Mucosa of gallbladder (tissue), 1 donor: ENCODE results near the gene CELF3. TPM values are rescaled to one million over a fixed set of nuclear protein-coding genes. Genes with fewer than 3 reads are reported as not detected.
"Not testable (repeated sequence)": the region's sequence is repeated elsewhere in the genome, so short reads cannot be mapped to it uniquely, and the experiment has no call there.

ENCODE experiments used
- DNase-seq: peaks from one replicate; pipeline ENCODE4 v3.0.0-alpha.2; 2020; ENCODE audit warnings: low spot score
- total RNA-seq: library from RNA; stranded (reverse); gene quantifications from one replicate; pipeline ENCODE4 v1.2.1, GENCODE V29; 2021
- donor health status: DM: no; HTN: no; CAD: no.

Gene CELF3
- total RNA-seq, 1 donor from 2014 or later = 0.40 TPM

DNA sequence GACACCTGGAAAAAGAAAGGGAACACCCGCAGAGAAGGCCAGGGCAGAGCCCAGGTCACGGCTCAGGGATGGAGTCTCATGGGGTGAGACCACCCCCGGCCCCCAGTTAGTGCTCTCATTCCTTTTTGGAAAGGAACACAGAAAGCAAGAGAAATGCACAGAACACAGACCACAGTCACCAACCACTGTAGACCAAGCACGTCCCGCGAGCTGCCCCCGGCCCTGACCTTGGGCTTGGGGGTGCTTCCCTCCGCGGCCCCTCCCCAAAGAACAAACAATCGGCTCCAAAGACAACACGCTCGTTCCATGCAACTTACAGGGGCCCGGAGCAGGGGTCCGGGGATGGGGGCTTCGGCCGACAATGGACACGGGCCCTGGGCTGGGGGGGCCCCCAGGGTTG, 12.8 kb downstream of the CELF3 start:
- DNase-seq = no peak

DNA sequence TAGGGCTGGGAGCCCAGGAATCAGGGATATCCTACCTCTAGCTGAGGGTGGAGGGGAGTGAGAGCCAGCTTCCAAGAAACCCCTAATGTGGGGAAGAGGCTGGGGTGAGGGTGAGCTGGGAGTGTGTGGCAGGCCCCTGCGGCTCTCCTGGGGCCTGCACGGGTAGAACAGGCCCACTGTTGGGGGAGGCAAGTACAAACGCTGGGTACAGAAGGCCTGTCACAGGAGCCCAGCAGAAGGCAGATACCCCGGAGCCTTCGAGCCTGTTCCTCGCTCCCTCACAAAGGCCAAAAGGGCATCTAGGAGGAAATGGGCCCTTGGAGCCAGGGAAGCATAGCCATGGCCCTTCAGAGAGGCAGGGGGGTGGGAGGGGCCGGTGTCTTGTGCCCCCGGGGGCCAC, 13.7 kb downstream of the CELF3 start:
- no peak for DNase-seq

DNA sequence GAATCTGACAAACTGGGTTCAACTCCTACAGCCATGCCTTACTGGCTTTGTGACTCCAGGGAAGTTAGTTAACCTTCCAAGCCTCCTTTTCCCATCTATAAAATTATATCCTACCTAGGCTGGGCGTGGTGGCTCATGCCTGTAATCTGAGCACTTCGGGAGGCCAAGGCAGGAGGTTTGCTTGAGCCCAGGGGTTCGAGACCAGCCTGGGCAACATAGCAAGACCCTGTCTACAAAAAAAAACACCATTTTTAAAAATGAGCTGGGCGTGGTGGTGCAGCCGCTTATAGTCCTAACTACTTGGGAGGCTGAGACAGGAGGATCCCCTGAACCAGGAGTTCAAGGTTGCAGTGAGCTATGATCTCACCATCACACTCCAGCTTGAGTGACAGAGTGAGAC, 15.1 kb downstream of the CELF3 start:
- DNase-seq = no peak

DNA sequence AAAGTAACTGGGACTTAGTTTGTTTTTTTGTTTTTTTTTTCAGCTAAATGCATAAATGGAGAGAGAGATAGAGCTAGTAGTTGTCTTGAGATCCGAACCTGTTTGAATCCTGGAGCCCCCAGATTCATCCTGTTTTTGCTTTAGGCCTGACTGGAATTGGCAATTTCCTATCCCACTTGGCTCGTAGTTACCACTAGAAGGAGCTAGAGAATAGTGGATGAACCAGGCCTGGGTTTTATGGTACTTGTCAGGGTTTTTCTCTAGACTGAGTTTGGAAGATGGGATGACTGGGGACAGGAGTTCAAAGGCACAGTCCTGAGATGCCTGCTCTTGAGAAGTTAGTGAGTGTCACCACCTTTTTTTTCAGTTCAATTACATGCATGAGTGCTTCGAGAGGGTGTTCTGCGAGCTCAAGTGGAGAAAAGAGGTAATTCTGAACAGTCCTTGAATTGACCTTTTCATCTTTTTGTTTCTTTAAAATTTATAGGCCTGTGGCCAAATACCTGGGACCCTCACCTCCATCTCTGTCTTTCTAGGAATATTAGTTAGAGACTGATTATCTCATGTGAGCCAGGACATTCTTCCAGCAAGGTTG, 23.4 kb downstream of the CELF3 start:
- DNase-seq = no peak

DNA sequence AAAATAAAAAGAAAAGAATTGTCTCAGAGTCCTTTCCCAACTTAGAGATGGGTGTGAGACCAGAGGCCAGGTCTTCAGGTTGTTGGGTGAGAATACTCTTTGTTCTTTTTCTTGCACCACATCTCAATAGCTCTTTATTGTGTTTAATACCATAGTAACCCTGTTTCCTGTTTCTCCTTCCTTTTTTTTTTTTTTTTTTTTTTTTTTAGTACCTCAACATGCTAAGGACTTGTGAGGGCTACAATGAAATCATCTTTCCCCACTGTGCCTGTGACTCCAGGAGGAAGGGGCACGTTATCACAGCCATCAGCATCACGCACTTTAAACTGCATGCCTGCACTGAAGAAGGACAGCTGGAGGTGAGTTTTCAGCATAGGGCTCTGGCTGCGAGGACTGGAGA, 24.4 kb downstream of the CELF3 start:
- no peak for DNase-seq

DNA sequence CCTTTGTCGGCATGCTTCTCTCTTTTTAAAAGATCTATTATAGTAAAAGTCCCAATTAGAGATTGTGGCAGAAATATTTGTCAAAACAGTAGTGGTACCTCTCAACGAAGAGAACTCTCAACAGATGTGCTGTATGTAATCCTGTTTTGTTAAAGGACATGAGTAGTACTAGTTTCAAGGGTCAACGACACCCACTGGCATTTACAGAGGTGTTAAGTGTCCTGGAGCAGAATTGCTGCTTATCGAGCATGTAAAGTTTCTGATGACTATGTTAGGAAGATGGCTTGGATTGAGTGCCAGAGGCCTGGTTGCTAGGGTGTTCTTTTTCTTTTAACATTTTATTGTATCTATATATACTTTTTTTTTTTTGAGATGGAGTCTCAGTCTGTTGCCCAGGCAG, 27.1 kb downstream of the CELF3 start:
- no peak for DNase-seq

DNA sequence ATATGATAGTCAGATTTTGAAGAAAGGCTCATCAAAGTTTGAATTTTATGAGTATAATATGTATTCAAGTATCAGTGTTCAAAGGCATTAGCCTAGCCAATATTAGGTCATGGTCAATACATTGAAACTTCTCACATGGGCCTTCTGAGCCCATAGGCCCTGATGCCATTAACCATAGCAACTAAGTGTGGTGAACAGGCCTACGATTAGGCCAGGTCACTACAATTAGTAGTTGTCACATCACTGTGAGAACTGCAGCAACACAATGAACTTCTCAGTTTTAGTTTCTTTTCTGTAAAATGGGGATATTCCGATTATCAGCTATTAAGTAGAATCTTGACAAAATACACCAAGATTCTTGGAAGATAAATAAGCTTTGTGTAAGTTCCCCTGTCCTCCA, 30.0 kb downstream of the CELF3 start:
- no peak for DNase-seq

DNA sequence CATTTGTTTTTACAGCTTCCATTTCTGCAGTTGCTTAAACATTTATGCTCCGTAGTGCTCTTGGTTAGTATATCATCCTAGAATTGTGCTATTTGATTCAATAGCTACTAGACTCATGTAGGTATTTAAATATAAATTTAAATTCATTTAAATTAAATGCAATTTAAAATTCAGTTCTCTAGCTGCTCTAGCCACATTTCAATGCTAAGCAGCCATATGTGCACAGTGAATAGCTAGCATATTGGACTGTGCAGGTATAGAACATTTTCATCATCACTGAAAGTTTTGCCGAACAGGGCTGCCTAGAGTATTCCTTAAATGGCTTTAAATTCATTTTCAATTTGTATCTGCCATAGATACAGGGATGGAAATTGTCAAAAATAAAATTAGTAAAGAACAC, 32.5 kb downstream of the CELF3 start:
- DNase-seq = no peak

DNA sequence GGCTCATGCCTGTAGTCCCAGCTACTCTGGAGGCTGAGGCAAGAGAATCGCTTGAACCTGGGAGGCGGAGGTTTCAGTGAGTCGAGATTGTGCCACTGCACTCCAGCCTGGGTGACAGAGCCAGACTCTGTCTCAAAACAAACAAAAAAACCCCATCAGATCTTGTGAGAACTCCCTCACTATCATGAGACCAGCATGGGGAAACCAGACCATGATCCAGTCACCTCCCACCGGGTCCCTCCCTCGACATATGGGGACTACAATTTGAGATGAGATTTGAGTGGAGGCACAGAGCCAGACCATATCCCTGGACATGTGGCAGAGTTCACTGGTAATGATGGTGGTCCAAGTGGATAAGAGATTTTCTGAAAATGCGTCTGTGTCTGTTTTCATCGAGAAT, 33.7 kb downstream of the CELF3 start:
- not testable (repeated sequence) for DNase-seq

DNA sequence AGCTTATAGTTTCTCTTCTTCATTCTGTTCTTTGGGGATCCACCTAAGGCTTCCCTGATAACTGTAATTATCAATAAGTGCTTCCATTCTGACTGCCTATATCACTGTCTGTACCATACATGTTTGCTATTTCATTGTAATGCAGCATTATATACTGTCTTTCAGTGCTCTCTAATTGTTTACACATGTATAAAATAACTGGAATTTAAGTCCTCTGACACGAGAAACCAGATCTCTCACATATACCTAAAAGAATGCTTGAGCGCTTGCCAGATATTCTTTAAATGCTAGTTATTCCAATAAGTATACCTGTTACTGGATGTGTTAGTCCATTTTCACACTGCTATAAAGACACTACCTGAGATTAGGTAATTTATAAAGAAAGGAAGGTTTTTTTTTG, 34.7 kb downstream of the CELF3 start:
- no peak for DNase-seq

DNA sequence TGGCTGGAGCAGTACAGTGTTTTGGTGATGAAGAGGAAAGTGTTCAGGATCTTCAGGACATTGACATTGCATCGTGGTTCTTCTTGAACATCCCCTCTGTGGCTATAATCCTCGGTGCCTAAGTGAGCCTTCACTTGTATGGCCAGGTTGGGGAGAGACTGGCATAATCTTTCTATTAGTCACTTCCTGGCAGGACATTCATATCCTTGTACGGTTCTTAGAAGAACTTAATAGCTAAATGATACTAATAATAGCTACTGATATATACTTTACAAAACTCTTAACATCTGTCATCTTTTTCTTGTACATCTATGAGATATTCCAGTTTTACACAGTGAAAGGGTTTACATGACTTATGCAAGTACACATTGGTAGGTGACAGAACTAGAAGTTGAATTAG, 35.8 kb downstream of the CELF3 start:
- DNase-seq = no peak

DNA sequence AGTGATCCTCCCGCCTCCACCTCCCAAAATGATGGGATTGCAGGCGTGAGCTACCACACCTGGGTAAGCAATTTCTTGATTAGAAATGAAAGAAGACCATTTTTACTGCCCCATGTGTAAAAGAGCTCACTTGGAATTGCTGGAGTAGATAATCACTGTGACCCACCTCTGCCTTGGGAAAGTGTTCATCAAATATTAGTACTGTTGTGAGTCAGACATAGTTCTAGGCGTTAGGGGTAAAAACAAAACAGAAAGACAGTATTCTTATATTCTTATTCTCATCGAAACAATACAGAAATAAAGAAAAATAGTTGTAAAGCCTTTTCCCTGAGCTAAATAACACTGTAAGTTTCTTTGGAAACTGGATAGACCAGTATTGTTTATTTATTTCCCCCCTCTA, 36.2 kb downstream of the CELF3 start:
- DNase-seq = no peak

DNA sequence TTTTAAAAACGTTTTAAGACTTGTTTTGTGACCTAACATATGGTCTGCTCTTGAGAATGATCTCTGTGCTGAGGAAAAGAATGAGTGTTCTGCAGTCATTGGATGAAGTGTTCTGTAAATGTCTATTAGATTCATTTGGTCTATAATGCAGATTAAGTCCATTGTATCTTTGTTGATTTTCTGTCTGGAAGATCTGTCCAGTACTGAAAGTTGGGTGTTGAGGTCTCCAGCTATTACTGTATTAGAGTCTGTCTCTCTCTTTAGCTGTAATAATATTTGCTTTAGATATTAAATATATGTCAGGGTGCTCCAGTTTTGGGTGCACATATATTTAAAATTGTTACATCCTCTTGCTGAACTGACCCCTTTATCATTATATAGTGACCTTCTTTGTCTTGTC, 43.2 kb downstream of the CELF3 start:
- DNase-seq = no peak

DNA sequence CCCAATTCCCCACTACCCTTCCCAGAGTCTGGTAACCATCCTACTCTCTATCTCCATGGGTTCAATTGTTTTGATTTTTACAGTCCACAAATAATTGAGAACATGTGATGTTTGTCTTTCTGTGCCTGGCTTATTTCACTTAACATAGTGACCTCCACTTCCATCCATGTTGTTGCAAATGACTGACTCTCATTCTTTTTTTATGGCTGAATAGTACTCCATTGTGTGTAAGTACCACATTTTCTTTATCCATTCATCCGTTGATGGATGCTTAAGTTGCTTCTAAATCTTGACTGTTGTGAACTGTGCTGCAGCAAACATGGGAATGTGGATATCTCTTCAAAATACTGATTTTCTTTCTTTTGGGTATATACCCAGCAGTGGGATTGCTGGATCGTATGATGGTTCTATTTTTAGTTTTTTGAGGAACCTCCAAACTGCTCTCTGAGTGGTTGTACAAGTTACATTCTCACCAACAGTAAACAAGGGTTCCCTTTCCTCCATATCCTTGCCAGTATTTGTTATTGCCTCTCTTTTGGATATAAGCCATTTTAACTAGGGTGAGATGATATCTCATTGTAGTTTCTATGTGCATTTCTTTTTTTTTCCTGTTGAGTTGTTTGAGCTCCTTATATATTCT, 46.4 kb downstream of the CELF3 start:
- DNase-seq = not testable (repeated sequence)

DNA sequence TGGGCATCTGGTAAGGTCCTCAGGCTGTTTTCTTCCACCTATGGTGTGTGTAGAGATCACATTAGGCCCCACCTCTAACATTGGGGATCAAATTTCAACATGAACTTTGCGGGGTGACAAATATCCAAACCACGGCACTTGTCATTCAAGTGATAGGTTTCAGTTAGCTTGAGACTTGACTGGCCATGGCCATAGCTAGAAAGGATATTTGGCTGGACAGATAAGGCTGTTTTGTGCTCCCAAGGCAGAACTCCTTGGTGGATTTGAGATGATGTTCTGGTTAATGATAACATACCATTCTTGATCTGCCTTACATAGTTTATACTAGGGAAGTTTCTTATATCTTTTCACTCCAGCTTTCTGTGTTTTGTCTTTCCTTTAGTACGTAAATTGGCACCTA, 48.5 kb downstream of the CELF3 start:
- DNase-seq = no peak

DNA sequence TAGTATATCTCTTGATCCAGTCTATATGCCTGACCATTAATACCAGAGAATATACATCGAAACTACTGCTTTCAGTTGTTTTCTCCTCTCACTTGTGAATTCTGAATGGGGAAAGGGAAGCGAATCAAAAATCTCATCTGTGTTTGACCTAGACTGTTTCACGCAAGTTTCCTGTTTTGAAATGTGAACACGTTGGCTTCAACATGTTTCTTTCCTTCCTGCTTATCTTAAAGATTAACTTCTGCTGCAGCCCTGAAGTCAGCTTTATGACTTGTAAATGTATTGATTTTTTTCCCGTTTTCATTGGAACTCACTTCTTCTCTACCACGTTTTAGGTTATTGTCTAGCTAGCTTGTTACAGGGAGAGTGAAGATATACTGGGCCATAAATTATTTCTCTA, 54.9 kb downstream of the CELF3 start:
- DNase-seq = no peak

DNA sequence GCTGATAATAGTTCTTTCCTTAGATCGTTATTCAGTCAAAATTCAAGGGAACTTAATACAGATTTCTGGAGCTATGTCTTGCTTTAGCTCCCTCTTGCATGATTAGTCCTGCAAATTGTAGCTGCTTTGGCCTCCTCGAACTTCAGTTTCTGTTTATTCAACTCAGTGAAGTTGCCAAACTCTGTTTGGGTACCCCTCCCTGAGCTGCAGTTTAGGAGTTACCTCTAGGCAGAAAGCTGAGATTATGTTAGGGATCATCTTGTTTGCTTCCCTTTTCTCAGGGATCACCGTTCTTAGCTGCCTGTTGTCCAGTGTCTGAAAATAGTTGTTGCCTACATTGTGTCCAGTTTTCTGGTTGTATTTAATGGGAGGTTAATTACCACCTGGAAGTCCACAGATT, 61.2 kb downstream of the CELF3 start:
- DNase-seq = no peak

DNA sequence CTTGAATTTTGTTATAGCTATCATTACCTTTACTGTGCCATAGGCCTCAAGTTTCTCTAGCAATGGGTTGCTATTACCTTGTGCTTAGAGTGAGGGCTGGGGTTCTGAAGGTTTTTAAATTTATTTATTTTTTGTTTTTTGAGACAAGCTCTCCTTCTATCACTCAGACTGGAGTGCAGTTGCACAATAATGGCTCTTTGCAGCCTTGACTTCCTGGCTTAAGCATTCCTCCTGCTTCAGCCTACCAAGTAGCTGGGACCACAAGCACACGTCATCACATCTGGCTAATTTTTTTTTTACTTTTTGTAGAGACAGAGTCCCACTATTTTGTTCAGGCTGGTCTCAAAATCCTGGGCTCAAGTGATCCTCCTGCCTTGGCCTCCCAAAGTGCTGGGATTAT, 63.2 kb downstream of the CELF3 start:
- DNase-seq = no peak

Other genes starting within 250 kb of the CELF3 start
- 91.9 TPM for gene CGN, start 205.4 kb downstream of the CELF3 start, total RNA-seq
- gene TUFT1, start 176.5 kb downstream of the CELF3 start, total RNA-seq = 16.5 TPM
- 58.3 TPM for gene SNX27, start 104.8 kb downstream of the CELF3 start, total RNA-seq
- 0.95 TPM for gene RIIAD1, start 4.7 kb upstream of the CELF3 start, total RNA-seq
- 57.7 TPM for gene MRPL9, start 46.7 kb upstream of the CELF3 start, total RNA-seq
- gene TDRKH, start 73.7 kb upstream of the CELF3 start, total RNA-seq = 10.6 TPM
- gene LINGO4, start 88.6 kb upstream of the CELF3 start, total RNA-seq = 0.09 TPM
- 9.5 TPM for gene RORC, start 115.0 kb upstream of the CELF3 start, total RNA-seq
- gene C2CD4D, start 123.0 kb upstream of the CELF3 start, total RNA-seq = 1.2 TPM
- not detected for gene THEM5, start 136.9 kb upstream of the CELF3 start, total RNA-seq
- gene THEM4, start 192.7 kb upstream of the CELF3 start, total RNA-seq = 12.0 TPM